Activated naive CD8-positive, alpha-beta T cell treated with anti-CD3 and anti-CD28 coated beads, Interleukin-2, amount 50 U/mL, for 24 hours (primary cell): ENCODE results near the gene FZD1.

Source experiments
- ATAC-seq: fragments of 150-1000 bp; cut with Tn5 transposase; one replicate; pipeline ENCODE4 v1.10.0; 2021
- DNase-seq: peaks from one replicate; pipeline ENCODE4 v3.0.0; 2021
- H3K27ac Mint-ChIP-seq: one replicate; pipeline ENCODE4 v1.8.0; 2021; ENCODE audit warnings: mild to moderate bottlenecking, mixed read lengths
- H3K27me3 Mint-ChIP-seq: one replicate; pipeline ENCODE4 v1.8.0; 2021; ENCODE audit warnings: mixed read lengths
- H3K36me3 Mint-ChIP-seq: one replicate; pipeline ENCODE4 v1.8.0; 2021; ENCODE audit warnings: low read depth, mixed read lengths
- H3K4me1 Mint-ChIP-seq: one replicate; pipeline ENCODE4 v1.8.0; 2021; ENCODE audit warnings: mixed read lengths
- H3K4me3 Mint-ChIP-seq: one replicate; pipeline ENCODE4 v1.8.0; 2021; ENCODE audit warnings: mild to moderate bottlenecking, moderate library complexity, mixed read lengths
- H3K9me3 Mint-ChIP-seq: one replicate; pipeline ENCODE4 v1.8.0; 2021; ENCODE audit warnings: mixed read lengths

The FZD1 gene

DNA sequence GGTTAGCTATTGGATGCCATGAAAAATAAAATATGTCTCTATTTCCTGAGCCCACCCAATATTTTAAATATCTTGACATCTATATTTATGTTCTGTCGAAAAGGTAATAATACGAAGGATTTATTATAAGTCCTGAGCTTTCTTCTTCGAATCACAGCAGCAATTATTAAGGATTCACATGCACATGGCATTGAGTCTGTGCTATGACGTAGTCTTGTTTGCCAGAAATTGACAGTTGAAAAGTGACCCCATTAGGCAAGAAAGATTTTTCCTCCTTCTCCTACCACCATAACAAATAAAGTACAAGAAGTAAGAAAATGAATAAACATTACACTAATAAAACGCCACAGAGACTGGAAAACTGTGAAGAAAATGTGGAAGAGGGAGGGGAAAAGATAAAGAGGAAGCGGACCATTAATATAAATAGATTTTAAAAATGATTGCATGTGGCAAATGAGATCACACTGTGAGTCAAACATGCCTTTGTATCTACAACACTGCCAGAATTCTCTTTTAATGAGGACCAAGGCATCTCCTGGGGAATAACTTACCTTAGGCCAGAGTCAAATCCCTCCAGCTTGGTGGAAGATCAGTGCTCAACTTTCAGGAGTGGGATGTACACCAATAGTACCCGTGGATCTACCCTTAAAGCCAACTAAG, 21.6 kb downstream of the FZD1 start:
- Mint-ChIP-seq H3K4me3 (no peak overlapping the region), H3K9me3 (no peaks in the 10 kb centered on the region), H3K36me3 (no peaks in the 10 kb centered on the region), H3K27ac (no peak overlapping the region), H3K27me3 (peaks cover 10% of the 10 kb centered on the region), H3K4me1 (no peaks in the 10 kb centered on the region)
- ATAC-seq (no peak), DNase-seq (no peak)

DNA sequence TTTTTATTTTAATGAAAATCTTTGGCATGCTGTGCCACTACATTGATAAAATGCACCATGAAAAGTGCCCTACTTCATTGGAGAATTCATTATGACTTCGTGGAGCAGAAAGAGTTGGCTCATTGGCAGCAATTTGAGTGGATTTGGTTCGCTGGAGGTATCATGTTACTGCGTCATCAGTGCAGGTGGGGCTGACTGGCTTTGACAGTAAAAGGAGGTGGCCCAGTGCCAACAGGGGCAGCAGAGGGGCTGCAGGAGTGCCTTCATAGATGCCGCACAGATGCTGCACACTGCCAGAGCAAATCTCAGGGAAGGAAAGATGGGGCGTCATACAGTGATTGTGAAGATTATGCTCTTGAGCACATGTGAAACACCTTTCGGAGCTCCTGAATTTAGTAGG, 22.2 kb downstream of the FZD1 start:
- no peak overlapping the region for H3K4me3 Mint-ChIP-seq

DNA sequence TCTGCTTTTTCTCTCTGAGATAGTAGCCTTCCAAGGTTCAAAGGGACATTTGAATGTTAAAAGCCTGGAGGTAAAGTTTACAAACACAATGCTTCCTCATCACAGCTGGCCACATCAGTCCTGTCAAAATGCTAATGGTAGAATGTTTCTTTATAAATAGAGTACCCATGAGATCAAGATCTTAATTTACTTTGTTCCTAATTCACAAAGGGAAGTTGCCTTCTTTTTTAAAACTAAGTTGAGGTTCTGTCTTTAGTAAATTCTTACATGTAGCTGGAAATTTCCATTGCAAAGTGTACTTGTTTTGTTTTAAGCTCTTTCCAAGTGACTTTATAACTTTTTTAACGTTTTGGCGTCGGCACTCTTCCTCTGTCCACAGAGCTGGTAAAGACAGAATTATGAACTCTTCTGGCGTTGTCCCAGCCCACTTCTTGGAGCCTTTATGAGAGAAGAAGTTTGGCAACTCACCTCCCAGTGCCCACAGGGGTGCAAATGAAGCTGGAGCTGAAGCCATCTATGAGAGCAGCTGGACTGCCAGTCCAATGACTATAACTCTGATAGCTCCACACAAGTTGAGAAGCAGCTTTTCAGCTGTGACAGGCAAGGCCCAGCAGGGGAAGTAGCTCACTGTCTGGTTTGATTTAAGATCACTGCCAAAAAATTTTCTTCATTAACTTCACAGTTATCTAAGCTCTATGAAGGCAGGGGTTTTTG, 23.3 kb downstream of the FZD1 start:
- H3K27me3 Mint-ChIP-seq: peaks cover 6% of the 10 kb centered on the region
- ATAC-seq (no peak), DNase-seq (no peak)
- H3K9me3 Mint-ChIP-seq: no peaks in the 10 kb centered on the region
- H3K36me3 Mint-ChIP-seq: no peaks in the 10 kb centered on the region
- no peak overlapping the region for H3K4me3 Mint-ChIP-seq
- no peak overlapping the region for H3K27ac Mint-ChIP-seq
- H3K4me1 Mint-ChIP-seq: no peaks in the 10 kb centered on the region

More for the DNA sequence above, 22.2 kb downstream of the FZD1 start:
- peaks cover 10% of the 10 kb centered on the region for H3K27me3 Mint-ChIP-seq
- no peak overlapping the region for H3K27ac Mint-ChIP-seq
- H3K36me3 Mint-ChIP-seq: no peaks in the 10 kb centered on the region
- no peaks in the 10 kb centered on the region for H3K9me3 Mint-ChIP-seq
- ATAC-seq: no peak
- H3K4me1 Mint-ChIP-seq: no peaks in the 10 kb centered on the region
- no peak for DNase-seq

DNA sequence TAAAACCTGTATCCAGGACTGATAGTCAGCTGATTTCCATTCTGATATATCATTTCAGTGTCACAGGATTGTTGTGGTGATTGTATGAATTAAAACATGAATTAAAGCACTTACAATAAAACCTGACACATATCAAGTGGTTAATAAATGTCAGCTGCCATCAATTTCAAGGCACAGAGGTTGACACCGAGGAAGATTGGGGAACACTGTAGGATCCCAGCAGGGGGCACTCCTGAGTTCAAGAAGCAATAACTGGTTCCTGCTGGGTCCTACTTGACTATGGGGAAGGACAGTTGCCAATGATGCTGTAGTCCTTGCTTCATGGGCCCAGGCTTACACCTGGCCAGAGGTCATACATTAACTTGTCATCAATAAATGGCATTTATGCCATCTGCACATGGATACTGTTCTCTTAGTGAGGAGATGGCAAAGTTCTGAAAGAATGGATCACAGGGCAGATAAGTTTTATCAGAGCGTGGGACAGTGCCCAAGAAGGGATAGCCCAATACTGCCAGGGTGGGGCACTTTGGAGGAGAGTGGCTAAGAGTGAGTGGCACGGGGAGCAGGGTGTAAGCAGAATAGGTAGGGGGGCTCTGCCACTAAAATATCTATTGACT, 24.1 kb downstream of the FZD1 start:
- Mint-ChIP-seq H3K27ac (no peak overlapping the region), H3K36me3 (no peaks in the 10 kb centered on the region), H3K4me3 (no peak overlapping the region), H3K9me3 (no peaks in the 10 kb centered on the region), H3K27me3 (peaks cover 4% of the 10 kb centered on the region), H3K4me1 (no peaks in the 10 kb centered on the region)
- DNase-seq (no peak), ATAC-seq (no peak)

DNA sequence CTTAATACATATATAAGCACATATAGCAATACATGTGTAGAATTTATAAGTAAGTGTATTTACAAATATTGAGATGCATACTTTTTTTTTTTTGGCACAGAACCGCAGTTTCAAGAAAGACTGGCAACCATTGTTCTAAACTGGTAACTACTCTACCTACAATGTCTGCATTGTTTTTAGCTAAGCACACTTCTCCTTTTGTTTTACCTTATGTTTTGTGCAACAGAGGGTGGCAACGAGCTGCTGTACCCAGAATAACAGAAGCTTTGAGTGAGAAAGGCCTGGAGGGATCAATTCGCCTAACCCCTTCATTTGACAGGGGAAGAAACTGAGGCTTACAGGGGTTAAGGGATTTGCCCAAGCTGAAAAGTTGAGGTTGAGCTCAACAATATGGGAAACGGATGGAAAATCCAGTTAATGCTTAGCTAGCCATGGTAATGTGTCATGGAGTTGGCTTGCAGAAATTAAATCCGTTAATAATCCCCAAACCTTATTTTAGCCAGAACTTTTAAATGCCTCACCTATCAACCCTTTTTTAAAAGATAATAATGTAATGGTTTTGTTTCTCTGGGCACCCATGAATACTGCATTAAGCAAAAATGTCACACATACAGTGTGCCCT, 25.5 kb downstream of the FZD1 start:
- no peaks in the 10 kb centered on the region for H3K4me1 Mint-ChIP-seq
- ATAC-seq: no peak
- H3K9me3 Mint-ChIP-seq: no peaks in the 10 kb centered on the region
- DNase-seq: no peak
- peaks cover 5% of the 10 kb centered on the region for H3K27me3 Mint-ChIP-seq
- H3K36me3 Mint-ChIP-seq: no peaks in the 10 kb centered on the region
- H3K27ac Mint-ChIP-seq: no peak overlapping the region
- H3K4me3 Mint-ChIP-seq: no peak overlapping the region

DNA sequence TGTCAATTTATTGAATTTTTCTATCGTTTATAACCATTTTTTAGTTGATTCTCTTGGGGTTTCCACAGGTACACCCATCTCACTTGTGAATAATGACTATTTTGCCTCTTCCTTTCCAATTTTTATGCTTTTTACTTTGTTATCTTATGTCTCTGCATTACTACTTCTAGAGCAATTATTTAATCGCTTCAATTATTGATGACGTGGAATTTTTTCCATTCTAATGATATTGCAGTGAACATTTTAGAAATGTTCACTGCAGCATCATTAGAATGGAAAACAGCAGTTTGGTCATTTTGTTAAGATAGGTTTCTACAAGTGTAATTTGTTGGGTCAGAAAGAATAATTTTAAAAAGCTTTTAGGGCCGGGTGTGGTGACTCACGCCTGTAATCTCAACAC, 27.1 kb downstream of the FZD1 start:
- ATAC-seq (no peak), DNase-seq (no peak)
- Mint-ChIP-seq H3K9me3 (no peaks in the 10 kb centered on the region), H3K4me1 (no peaks in the 10 kb centered on the region), H3K36me3 (no peaks in the 10 kb centered on the region), H3K4me3 (no peak overlapping the region), H3K27me3 (peaks cover 7% of the 10 kb centered on the region), H3K27ac (no peak overlapping the region)

DNA sequence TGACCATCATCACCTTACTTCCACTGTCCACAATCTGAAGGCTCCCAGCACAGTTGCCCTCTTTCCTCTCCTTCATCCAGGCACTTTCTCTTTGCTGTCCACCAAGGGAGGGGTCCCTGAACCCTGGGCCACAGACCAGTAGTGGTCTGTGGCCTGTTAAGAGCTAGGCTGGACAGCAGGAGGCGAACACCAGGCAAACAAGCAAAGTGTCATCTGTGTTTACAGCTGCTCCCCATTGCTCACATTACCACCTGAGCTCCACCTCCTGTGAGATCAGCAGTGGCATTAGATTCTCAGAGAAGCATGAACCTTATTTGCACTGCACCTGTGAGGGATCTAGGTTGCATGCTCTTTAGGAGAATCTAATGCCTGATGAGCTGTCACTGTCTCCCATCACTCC, 27.7 kb downstream of the FZD1 start:
- Mint-ChIP-seq H3K27ac (no peak overlapping the region), H3K9me3 (no peaks in the 10 kb centered on the region), H3K4me3 (no peak overlapping the region), H3K27me3 (peaks cover 7% of the 10 kb centered on the region), H3K36me3 (no peaks in the 10 kb centered on the region), H3K4me1 (no peaks in the 10 kb centered on the region)
- DNase-seq (no peak), ATAC-seq (no peak)

DNA sequence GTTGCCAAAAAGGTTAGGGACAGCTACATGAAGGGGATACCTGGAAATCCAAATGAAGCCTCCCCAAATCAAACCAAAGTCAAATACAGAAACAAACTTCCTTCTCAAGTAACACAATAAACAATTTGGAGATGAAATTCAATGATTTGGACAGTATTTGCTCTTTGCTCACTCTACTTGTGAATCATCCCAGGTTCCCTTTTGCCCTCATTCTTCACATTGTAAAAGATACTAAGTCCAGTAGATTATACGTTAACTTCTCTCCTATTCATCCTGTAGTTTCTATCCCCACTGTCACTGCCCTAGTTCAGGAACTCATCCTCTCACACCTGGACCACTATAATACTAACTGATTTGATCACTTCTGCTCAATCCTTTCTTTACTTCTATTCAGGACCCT, 28.3 kb downstream of the FZD1 start:
- no peak for DNase-seq
- Mint-ChIP-seq H3K4me1 (no peaks in the 10 kb centered on the region), H3K9me3 (no peaks in the 10 kb centered on the region), H3K27ac (no peak overlapping the region), H3K27me3 (peaks cover 7% of the 10 kb centered on the region), H3K36me3 (no peaks in the 10 kb centered on the region), H3K4me3 (no peak overlapping the region)
- no peak for ATAC-seq

DNA sequence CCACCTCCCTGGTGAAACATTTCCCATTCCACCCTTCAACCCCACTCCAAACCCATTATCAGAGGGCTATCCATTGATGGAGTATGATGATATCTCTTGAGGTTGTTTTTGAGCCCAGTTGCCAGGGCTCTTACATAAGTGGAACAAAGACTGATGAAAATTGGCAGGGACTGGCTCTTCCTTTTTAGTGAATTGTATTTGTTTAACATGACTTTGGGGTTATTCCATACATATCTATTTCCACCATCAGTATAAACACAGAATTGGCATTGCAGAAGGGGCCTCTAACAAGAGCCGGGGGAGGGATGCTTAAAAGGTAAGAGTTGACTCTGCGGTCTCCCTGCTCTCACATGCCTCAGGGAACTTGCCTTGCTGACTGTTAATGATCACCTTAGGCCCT, 28.9 kb downstream of the FZD1 start:
- peaks cover 7% of the 10 kb centered on the region for H3K27me3 Mint-ChIP-seq
- H3K4me3 Mint-ChIP-seq: no peak overlapping the region
- H3K27ac Mint-ChIP-seq: no peak overlapping the region
- no peaks in the 10 kb centered on the region for H3K4me1 Mint-ChIP-seq
- ATAC-seq (no peak), DNase-seq (no peak)
- no peaks in the 10 kb centered on the region for H3K36me3 Mint-ChIP-seq
- H3K9me3 Mint-ChIP-seq: no peaks in the 10 kb centered on the region

DNA sequence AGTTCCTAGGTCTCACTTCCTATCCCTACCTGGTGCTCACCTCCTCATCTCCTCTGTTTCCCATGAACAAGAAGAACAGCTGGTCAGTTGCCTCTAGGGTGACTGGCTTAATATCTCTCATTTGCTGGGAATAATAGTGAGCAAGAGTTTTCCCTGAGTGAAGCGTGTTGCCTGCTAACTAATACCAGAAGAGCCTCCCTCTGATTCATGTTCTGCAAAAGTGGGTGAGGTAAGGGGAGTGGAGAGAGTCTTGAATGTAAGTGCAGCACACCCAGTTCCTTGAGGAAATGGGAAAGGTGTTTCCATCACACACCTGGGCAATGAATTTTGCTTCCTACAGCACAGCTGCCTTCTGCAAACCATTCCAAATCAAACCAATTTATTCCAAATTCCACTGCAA, 29.6 kb downstream of the FZD1 start:
- DNase-seq (no peak), ATAC-seq (no peak)
- peaks cover 7% of the 10 kb centered on the region for H3K27me3 Mint-ChIP-seq
- no peak overlapping the region for H3K27ac Mint-ChIP-seq
- no peaks in the 10 kb centered on the region for H3K9me3 Mint-ChIP-seq
- no peaks in the 10 kb centered on the region for H3K4me1 Mint-ChIP-seq
- H3K4me3 Mint-ChIP-seq: no peak overlapping the region
- no peaks in the 10 kb centered on the region for H3K36me3 Mint-ChIP-seq

DNA sequence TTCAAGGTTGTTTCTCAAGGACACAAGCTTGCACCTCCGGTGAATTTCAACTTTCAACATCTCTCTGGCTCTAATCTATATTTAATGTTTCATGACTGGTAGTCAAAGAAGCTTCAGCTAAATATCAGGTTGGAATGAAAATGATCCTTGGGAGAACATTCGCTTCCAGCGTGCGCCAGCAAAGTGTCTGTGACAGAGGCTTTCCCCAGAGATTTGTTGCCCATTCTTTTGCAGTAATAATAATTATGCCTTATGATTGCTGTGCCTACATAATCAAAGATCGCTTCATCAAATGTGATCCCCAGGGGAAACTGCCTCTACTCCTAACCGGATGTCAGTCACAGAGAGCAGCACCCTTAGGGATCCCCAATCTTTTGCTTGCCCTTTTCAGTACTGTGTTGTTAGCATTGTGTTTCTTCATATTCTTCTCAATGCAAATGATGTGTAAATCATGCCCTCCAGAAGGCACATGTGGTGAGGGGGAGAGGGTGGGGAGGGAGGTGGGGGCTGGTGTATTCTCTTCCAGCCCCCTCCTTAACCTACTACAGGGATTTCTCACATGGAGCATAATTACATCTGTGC, 30.5 kb downstream of the FZD1 start:
- Mint-ChIP-seq H3K27ac (no peak overlapping the region), H3K27me3 (peaks cover 7% of the 10 kb centered on the region), H3K4me1 (no peaks in the 10 kb centered on the region), H3K36me3 (no peaks in the 10 kb centered on the region), H3K9me3 (no peaks in the 10 kb centered on the region), H3K4me3 (no peak overlapping the region)
- ATAC-seq: no peak
- no peak for DNase-seq

DNA sequence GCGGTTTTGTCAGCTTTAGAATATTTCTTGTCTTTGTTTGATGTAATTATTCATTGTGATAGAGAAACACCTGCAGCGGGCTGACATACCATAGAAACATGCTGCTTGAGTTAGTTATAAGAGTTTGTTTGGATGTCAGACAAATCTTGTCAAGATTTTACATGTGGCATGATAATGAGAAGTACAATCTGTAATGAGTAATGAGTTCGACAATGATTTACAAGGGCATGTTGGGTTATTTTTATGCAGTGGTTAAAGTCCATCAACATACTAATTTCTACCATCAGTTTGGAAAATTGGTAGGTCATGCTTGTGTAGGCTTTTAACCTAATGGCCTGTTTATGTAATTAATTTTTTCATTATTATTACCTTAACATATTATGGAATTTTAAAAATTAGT, 31.3 kb downstream of the FZD1 start:
- Mint-ChIP-seq H3K27me3 (peaks cover 7% of the 10 kb centered on the region), H3K4me1 (no peaks in the 10 kb centered on the region), H3K9me3 (no peaks in the 10 kb centered on the region), H3K4me3 (no peak overlapping the region), H3K36me3 (no peaks in the 10 kb centered on the region), H3K27ac (no peak overlapping the region)
- DNase-seq (no peak), ATAC-seq (no peak)

DNA sequence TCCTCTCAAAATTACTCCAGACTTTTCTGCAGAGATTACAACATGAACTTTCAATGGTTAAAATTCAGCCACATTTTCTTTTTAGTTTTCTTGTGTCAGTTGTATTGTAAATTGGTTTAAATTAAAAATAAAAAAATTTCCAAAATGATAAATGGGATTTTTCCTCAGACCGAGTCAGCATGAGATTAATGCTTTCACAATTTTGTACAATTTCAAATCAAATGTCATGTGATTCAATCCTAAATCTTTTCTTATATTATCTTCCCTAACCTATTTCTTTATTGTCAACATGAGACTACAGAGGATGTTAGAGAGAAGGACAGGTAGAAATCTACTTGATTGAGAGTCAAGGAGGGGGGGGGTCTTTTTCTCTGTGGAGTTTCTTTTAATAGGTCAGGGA, 33.7 kb downstream of the FZD1 start:
- no peak overlapping the region for H3K27ac Mint-ChIP-seq
- no peaks in the 10 kb centered on the region for H3K4me1 Mint-ChIP-seq
- ATAC-seq (no peak), DNase-seq (no peak)
- H3K36me3 Mint-ChIP-seq: no peaks in the 10 kb centered on the region
- H3K9me3 Mint-ChIP-seq: no peaks in the 10 kb centered on the region
- H3K4me3 Mint-ChIP-seq: no peak overlapping the region
- peaks cover 7% of the 10 kb centered on the region for H3K27me3 Mint-ChIP-seq

DNA sequence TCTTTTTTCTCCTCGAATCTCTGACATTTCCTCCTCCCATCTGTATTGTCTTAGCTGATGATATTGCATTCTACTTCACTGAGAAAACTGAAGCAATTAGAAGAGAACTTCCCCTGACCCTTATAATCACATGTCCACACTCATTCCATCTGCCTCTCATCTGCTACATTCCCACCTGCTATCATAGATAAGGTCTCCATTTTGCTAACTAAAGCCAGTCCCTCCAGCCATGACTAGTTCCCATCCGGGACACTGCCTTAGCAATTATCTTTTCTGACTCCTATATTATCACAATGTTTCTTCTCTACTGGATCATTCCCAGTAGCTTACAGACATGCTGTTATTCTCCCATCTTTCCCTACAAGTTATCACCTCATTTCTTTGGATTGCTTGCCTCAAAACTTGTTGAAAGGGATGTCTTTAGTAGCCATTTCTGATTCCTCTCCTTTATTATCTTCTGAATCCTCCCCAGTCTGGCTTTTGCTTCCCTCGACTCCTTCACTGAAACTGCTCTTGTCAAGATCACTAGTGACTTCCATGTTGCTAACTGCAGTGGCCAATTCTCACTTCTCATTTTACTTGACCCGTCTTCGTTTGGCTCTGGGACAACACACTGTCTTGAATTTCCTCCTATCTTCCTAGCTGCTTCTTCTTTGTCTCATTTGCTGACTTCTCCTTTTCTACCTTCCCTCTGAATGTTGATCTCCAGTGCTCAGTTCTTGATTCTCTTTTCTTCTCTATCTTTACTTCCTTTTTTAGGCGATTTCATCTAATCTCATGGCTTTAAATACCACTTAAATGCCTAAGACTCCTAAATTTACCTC, 35.9 kb downstream of the FZD1 start:
- Mint-ChIP-seq H3K4me3 (no peak overlapping the region), H3K27me3 (no peaks in the 10 kb centered on the region), H3K9me3 (no peaks in the 10 kb centered on the region), H3K4me1 (no peaks in the 10 kb centered on the region), H3K36me3 (no peaks in the 10 kb centered on the region), H3K27ac (no peak overlapping the region)
- DNase-seq (no peak), ATAC-seq (no peak)
